CD14-positive monocyte (primary cell): ENCODE data around the gene ALDH2. TPM values are rescaled to one million over a fixed set of nuclear protein-coding genes. Genes with fewer than 3 reads are reported as not detected.

Experiments used
- DNase-seq, 3 donors: peaks; one replicate each; pipeline ENCODE4 v3.0.0-alpha.2; 2011 to 2022
- H2AFZ ChIP-seq: 2 replicates; pipeline ENCODE4 v1.6.0; 2012; ENCODE audit warnings: mild to moderate bottlenecking, low read depth, low read length, inconsistent platforms; ENCODE audit not compliant: insufficient read depth, poor library complexity, severe bottlenecking
- H3K27ac ChIP-seq, 2 donors: 1 replicate in 1 of 2; 2 replicates in 1 of 2; pipeline ENCODE4 v1.5.1; 2012 to 2013; ENCODE audit warnings: low read length in 2 of 2, control low read depth in 1 of 2, inconsistent platforms in 1 of 2, low read depth in 1 of 2, mild to moderate bottlenecking in 1 of 2
- H3K27me3 ChIP-seq, 2 donors: one replicate each; pipeline versions ENCODE4 v1.6.0 to v1.6.1; 2011 to 2013; ENCODE audit warnings: low read length in 2 of 2; ENCODE audit not compliant: control insufficient read depth in 2 of 2, insufficient read depth in 2 of 2
- H3K36me3 ChIP-seq, 2 donors: replicated peaks in 1 of 2; 1 replicate in 1 of 2; 2 replicates in 1 of 2; pipeline versions ENCODE4 v1.5.1 to v1.6.1; 2012 to 2013; ENCODE audit warnings: low read length in 2 of 2, control low read depth in 1 of 2, inconsistent platforms in 1 of 2, mild to moderate bottlenecking in 1 of 2; ENCODE audit not compliant: insufficient read depth in 2 of 2, control insufficient read depth in 1 of 2
- H3K4me1 ChIP-seq, 2 donors: 1 replicate in 1 of 2; 2 replicates in 1 of 2; pipeline versions ENCODE4 v1.5.1 to v1.6.1; 2012 to 2013; ENCODE audit warnings: low read length in 2 of 2, control low read depth in 1 of 2, inconsistent platforms in 1 of 2, mild to moderate bottlenecking in 1 of 2, moderate library complexity in 1 of 2; ENCODE audit not compliant: insufficient read depth in 2 of 2, control insufficient read depth in 1 of 2
- H3K4me2 ChIP-seq: replicated peaks from 2 replicates; pipeline ENCODE3; 2012; ENCODE audit warnings: low read length, moderate library complexity, mild to moderate bottlenecking; ENCODE audit not compliant: poor library complexity, severe bottlenecking; ENCODE audit errors: extremely low read depth
- H3K4me3 ChIP-seq, 3 experiments: fragments of 200-600 bp in 1 of 3; sonication (generic) in 1 of 3; replicated peaks in 1 of 3; 1 replicate in 2 of 3; 2 replicates in 1 of 3; pipeline ENCODE4 v1.5.1; 2011 to 2013; ENCODE audit warnings: low read length in 3 of 3, mild to moderate bottlenecking in 3 of 3, control low read depth in 2 of 3, low read depth in 2 of 3, inconsistent platforms in 1 of 3, moderate library complexity in 1 of 3
- H3K79me2 ChIP-seq: 2 replicates; pipeline ENCODE4 v1.6.0; 2012; ENCODE audit warnings: mild to moderate bottlenecking, control low read depth, inconsistent platforms, low read length, moderate library complexity; ENCODE audit not compliant: insufficient read depth
- H3K9ac ChIP-seq: 2 replicates; pipeline ENCODE4 v1.6.0; 2017; ENCODE audit warnings: low read length, mild to moderate bottlenecking; ENCODE audit not compliant: insufficient read depth, poor library complexity, severe bottlenecking
- H3K9me3 ChIP-seq, 2 donors: replicated peaks in 1 of 2; 1 replicate in 1 of 2; 2 replicates in 1 of 2; pipeline versions ENCODE4 v1.5.1 to v1.6.1; 2012 to 2013; ENCODE audit warnings: low read length in 2 of 2, control low read depth in 1 of 2; ENCODE audit not compliant: control insufficient read depth in 1 of 2, insufficient read depth in 1 of 2
- H4K20me1 ChIP-seq: 2 replicates; pipeline ENCODE4 v1.6.0; 2012; ENCODE audit warnings: mild to moderate bottlenecking, low read length, control low read depth, moderate library complexity; ENCODE audit not compliant: insufficient read depth
- H3K27ac Mint-ChIP-seq, 7 donors: one replicate each; pipeline ENCODE4 v1.8.0; 2020; ENCODE audit warnings: mild to moderate bottlenecking in 7 of 7, mixed read lengths in 7 of 7, moderate library complexity in 6 of 7, inconsistent platforms in 2 of 7
- H3K27me3 Mint-ChIP-seq, 3 donors: one replicate each; pipeline ENCODE4 v1.8.0; 2021 to 2022; ENCODE audit warnings: low read depth in 3 of 3, mild to moderate bottlenecking in 3 of 3, mixed read lengths in 3 of 3, moderate library complexity in 3 of 3, inconsistent platforms in 1 of 3
- H3K36me3 Mint-ChIP-seq, 2 donors: one replicate each; pipeline ENCODE4 v1.8.0; 2020; ENCODE audit warnings: mixed read lengths in 2 of 2, inconsistent platforms in 1 of 2, mild to moderate bottlenecking in 1 of 2
- H3K4me1 Mint-ChIP-seq: one replicate; pipeline ENCODE4 v1.8.0; 2020; ENCODE audit warnings: mild to moderate bottlenecking, mixed read lengths
- H3K4me3 Mint-ChIP-seq, 2 donors: one replicate each; pipeline ENCODE4 v1.8.0; 2020; ENCODE audit warnings: mild to moderate bottlenecking in 2 of 2, mixed read lengths in 2 of 2, moderate library complexity in 1 of 2
- H3K9me3 Mint-ChIP-seq, 7 donors: one replicate each; pipeline ENCODE4 v1.8.0; 2020 to 2022; ENCODE audit warnings: mixed read lengths in 7 of 7, mild to moderate bottlenecking in 6 of 7, moderate library complexity in 6 of 7, inconsistent platforms in 2 of 7
- CTCF ChIP-seq: fragments of 200-600 bp; IDR thresholded peaks from one replicate; pipeline ENCODE4 v1.8.0; 2022; ENCODE audit warnings: antibody characterized with exemption, mild to moderate bottlenecking
- WGBS: methylation state at CpG from one replicate; pipeline ENCODE4 v1.1.5; 2013; ENCODE audit warnings: missing lambda C conversion rate; ENCODE audit not compliant: insufficient coverage; 5-methylcytosine and 5-hydroxymethylcytosine counted together
- intact Hi-C, 2 donors: fragments of 100-400 bp; cut with micrococcal nuclease; formaldehyde crosslinking; loops; one replicate each; pipeline versions ENCODE4 v1.15.0 to v1.15.1; 2023
- polyA plus RNA-seq, 3 donors: library from polyadenylated mRNA; depleted of rRNA in 1 of 3; unstranded in 2 of 3; stranded (reverse) in 1 of 3; fragments of 300-500 nt in 2 of 3; fragments of >200 nt in 1 of 3; fragmentation: Illumina TruSeq in 2 of 3; gene quantifications; 1 replicate in 2 of 3; 2 replicates in 1 of 3; pipeline ENCODE4 v1.2.3, GENCODE V29; 2012 to 2021

The ALDH2 gene
- polyA plus RNA-seq, 3 donors, result 272 to 404 (median 384) TPM

- Mint-ChIP-seq H3K27ac (peak overlapping the region; percentile 80 to 94 (median 89)), H3K36me3 (peaks cover 32 to 59% of the 10 kb centered on the region in 2 donors), H3K9me3 (peaks cover 0 to 5% (median 0%) of the 10 kb centered on the region in 7 donors), H3K4me1 (peaks cover 39% of the 10 kb centered on the region), H3K4me3 (peak overlapping the region; percentile 89 to 92), H3K27me3 (no peaks in the 10 kb centered on the region)
- Histone ChIP-seq H3K27me3 (no peaks in the 10 kb centered on the region), H3K9ac (peak overlapping the region; percentile 98), H3K79me2 (peaks cover 79% of the 10 kb centered on the region), H2AFZ (peak overlapping the region; percentile 81), H3K27ac (peak overlapping the region; percentile 51 to 97), H4K20me1 (peaks cover 13% of the 10 kb centered on the region), H3K4me1 (peaks cover 22 to 33% of the 10 kb centered on the region in 2 donors), H3K36me3 (peaks cover 14 to 20% of the 10 kb centered on the region in 2 donors), H3K4me3 (peak overlapping the region; percentile 78 to 97 (median 90)), H3K4me2 (peak overlapping the region; percentile 90), H3K9me3 (no peaks in the 10 kb centered on the region)
- intact Hi-C loops, result loop anchor here in 1 of 2 donors (5.0 kb wide), 3 partner anchors 65 to 565 kb away; partner anchors contain the start of genes ERP29, RPL6 and TMEM116
- DNase-seq, result no peak
- 0% methylated on average over 23 of the region's 44 CpGs for WGBS
- TF ChIP-seq CTCF, result no peak
Measured at GRCh38 chr12:111842556-111843396, 76.0 kb downstream of the ALDH2 start.

- H3K79me2 ChIP-seq, result peaks cover 95% of the 10 kb centered on the region
- H2AFZ ChIP-seq, result no peak overlapping the region
- H3K9me3 Mint-ChIP-seq, result peaks cover 0 to 13% (median 5%) of the 10 kb centered on the region in 7 donors
- H3K9ac ChIP-seq, result no peak overlapping the region
- no peak overlapping the region for H3K4me2 ChIP-seq
- H3K36me3 Mint-ChIP-seq, result peaks cover 22 to 60% of the 10 kb centered on the region in 2 donors
- intact Hi-C loops, result no loop called here
- TF ChIP-seq CTCF, result no peak
- H4K20me1 ChIP-seq, result peaks cover 19% of the 10 kb centered on the region
- peaks cover 0 to 5% of the 10 kb centered on the region in 2 donors for H3K9me3 ChIP-seq
- peaks cover 24% of the 10 kb centered on the region for H3K4me1 Mint-ChIP-seq
- no peak overlapping the region for H3K4me3 Mint-ChIP-seq
- no peak overlapping the region for H3K27ac Mint-ChIP-seq
- no peaks in the 10 kb centered on the region for H3K27me3 ChIP-seq
- peaks cover 5 to 32% of the 10 kb centered on the region in 2 donors for H3K36me3 ChIP-seq
- H3K4me3 ChIP-seq, result no peak overlapping the region
- no peak overlapping the region for H3K27ac ChIP-seq
- no CpG with 5 or more reads among the region's 2 CpGs for WGBS
- no peak for DNase-seq
- H3K4me1 ChIP-seq, result peaks cover 12 to 23% of the 10 kb centered on the region in 2 donors
- H3K27me3 Mint-ChIP-seq, result no peaks in the 10 kb centered on the region
Measured at GRCh38 chr12:111846016-111846415, 79.3 kb downstream of the ALDH2 start.
